SK-N-SH treated with all-trans-retinoic acid at 6 μM for 48 hours (cell line): ENCODE data around the gene SUMF2.

Source experiments
- ARNTL ChIP-seq: fragments of 450-650 bp; formaldehyde crosslinking; IDR thresholded peaks from 2 replicates; pipeline ENCODE4 v1.5.0; 2020; ENCODE audit warnings: low read depth, mild to moderate bottlenecking, moderate library complexity, borderline replicate concordance
- BACH2 ChIP-seq: fragments of 250-450 bp; sonication (Bioruptor Pico); IDR thresholded peaks from 2 replicates; pipeline ENCODE4 v1.9.0; 2021; ENCODE audit warnings: mild to moderate bottlenecking, borderline replicate concordance
- CREB5 ChIP-seq: fragments of 250-450 bp; sonication (Bioruptor Pico); IDR thresholded peaks from 2 replicates; pipeline ENCODE4 v1.5.1; 2020; ENCODE audit warnings: low read depth, mild to moderate bottlenecking, moderate library complexity
- CSRNP3 ChIP-seq: fragments of 250-450 bp; sonication (Bioruptor Pico); IDR thresholded peaks from 2 replicates; pipeline ENCODE4 v1.5.1; 2021; ENCODE audit warnings: mild to moderate bottlenecking, moderate library complexity
- OSR1 ChIP-seq: fragments of 250-450 bp; sonication (Bioruptor Pico); IDR thresholded peaks from 2 replicates; pipeline ENCODE4 v1.8.0; 2022; ENCODE audit warnings: moderate library complexity, mild to moderate bottlenecking, inconsistent platforms
- PATZ1 ChIP-seq: fragments of 250-450 bp; sonication (Bioruptor Pico); IDR thresholded peaks from 2 replicates; pipeline ENCODE4 v1.8.0; 2020; ENCODE audit warnings: mild to moderate bottlenecking, moderate library complexity, borderline replicate concordance
- POU6F1 ChIP-seq: fragments of 250-450 bp; sonication (Bioruptor Pico); IDR thresholded peaks from 2 replicates; pipeline ENCODE4 v1.8.0; 2021; ENCODE audit warnings: low read depth, mild to moderate bottlenecking, moderate library complexity, borderline replicate concordance
- PPARA ChIP-seq: fragments of 250-450 bp; sonication (Bioruptor Pico); IDR thresholded peaks from 2 replicates; pipeline ENCODE4 v1.5.0; 2020; ENCODE audit warnings: mild to moderate bottlenecking, borderline replicate concordance
- RARB ChIP-seq: fragments of 250-450 bp; sonication (Bioruptor Pico); IDR thresholded peaks from 2 replicates; pipeline ENCODE4 v1.8.0; 2021; ENCODE audit warnings: mild to moderate bottlenecking, moderate library complexity
- SNAI2 ChIP-seq: fragments of 250-450 bp; sonication (Bioruptor Pico); IDR thresholded peaks from 2 replicates; pipeline ENCODE4 v1.5.0; 2020; ENCODE audit warnings: mild to moderate bottlenecking, moderate library complexity
- TOX ChIP-seq: fragments of 250-450 bp; sonication (Bioruptor Pico); IDR thresholded peaks from 2 replicates; pipeline ENCODE4 v1.8.0; 2021; ENCODE audit warnings: mild to moderate bottlenecking, moderate library complexity, borderline replicate concordance
- ZC3H10 ChIP-seq: fragments of 250-450 bp; sonication (Bioruptor Pico); IDR thresholded peaks from 2 replicates; pipeline ENCODE4 v1.5.1; 2021; ENCODE audit warnings: mild to moderate bottlenecking, moderate library complexity
- ZFP30 ChIP-seq: fragments of 450-650 bp; formaldehyde crosslinking; IDR thresholded peaks from 2 replicates; pipeline ENCODE4 v1.5.0; 2022; ENCODE audit warnings: mild to moderate bottlenecking, moderate library complexity
- ZNF8 ChIP-seq: fragments of 450-650 bp; formaldehyde crosslinking; IDR thresholded peaks from 2 replicates; pipeline ENCODE4 v1.5.0; 2020; ENCODE audit warnings: mild to moderate bottlenecking, moderate library complexity

- TF ChIP-seq ZFP30 (CRISPR knock-in tag) = no peak
- TF ChIP-seq CSRNP3 = no peak
- no peak for TF ChIP-seq PPARA (CRISPR knock-in tag)
- no peak for TF ChIP-seq OSR1 (CRISPR knock-in tag)
- TF ChIP-seq CREB5 (CRISPR knock-in tag) = no peak
- no peak for TF ChIP-seq TOX
- no peak for TF ChIP-seq SNAI2 (CRISPR knock-in tag)
- no peak for TF ChIP-seq PATZ1 (CRISPR knock-in tag)
- no peak for TF ChIP-seq BACH2
- no peak for TF ChIP-seq ZC3H10 (CRISPR knock-in tag)
- no peak for TF ChIP-seq ARNTL (CRISPR knock-in tag)
- no peak for TF ChIP-seq POU6F1 (CRISPR knock-in tag)
- no peak for TF ChIP-seq RARB (CRISPR knock-in tag)
- TF ChIP-seq ZNF8 (CRISPR knock-in tag) = no peak
Measured at GRCh38 chr7:56124981-56125380, 60.9 kb downstream of the SUMF2 start.
